Esophagus squamous epithelium (tissue), 4 donors: ENCODE data around the gene DNAH9.

Experiments used
- CTCF ChIP-seq, 6 experiments: fragments of 450-650 bp in 4 of 6; fragments of 200-600 bp in 2 of 6; sonication (generic) in 2 of 6; IDR thresholded peaks; one replicate each; pipeline ENCODE4 v1.5.1; 2016 to 2019; ENCODE audit warnings: antibody characterized with exemption in 6 of 6, mild to moderate bottlenecking in 4 of 6, moderate library complexity in 4 of 6
- POLR2A ChIP-seq, 4 donors: fragments of 450-650 bp; IDR thresholded peaks; one replicate each; pipeline ENCODE4 v1.6.1; 2017; ENCODE audit warnings: antibody characterized with exemption in 4 of 4, mild to moderate bottlenecking in 4 of 4, moderate library complexity in 3 of 4

GRCh38 chr17:11636771-11637170, 38.5 kb downstream of the DNAH9 start:
- TF ChIP-seq CTCF (IDR thresholded peaks at IDR 0.05) (no peak), POLR2A (IDR thresholded peaks at IDR 0.05) (no peak)
